ENCODE measurements around the gene BPIFB6.

GRCh38 chr20:32989507-32990283, 41.8 kb upstream of the BPIFB6 start:
- TF ChIP-seq CTCF (IDR thresholded peaks at IDR 0.05) (no peak), POLR2AphosphoS5 (IDR thresholded peaks at IDR 0.05) (no peak), POLR2A (IDR thresholded peaks at IDR 0.05) (no peak)

All from breast epithelium (tissue), 3 donors.